Right kidney (tissue), 9 donors: ENCODE measurements around the gene WWC1.

ENCODE experiments used
- DNase-seq: peaks from one replicate; pipeline ENCODE4 v3.0.0-alpha.2; 2016
- long read RNA-seq, 8 donors: transcript quantifications; one replicate each; lab custom pipeline, GENCODE V29; 2026

Gene WWC1
- long read RNA-seq, donor 1, full-length matches to known transcripts: 10 of 10 reads
- long read RNA-seq, donor 1, partial matches to known transcripts: 0 of 10 reads
- long read RNA-seq, donor 1, other reads (novel, unspliced or antisense): 0 of 10 reads
- long read RNA-seq, donor 2, transcript WWC1-205 (2 exons, 543 nt): major isoform, 5 of 24 reads
- long read RNA-seq, donor 2, partial matches to known transcripts: 18 of 24 reads
- long read RNA-seq, donor 2, other reads (novel, unspliced or antisense): 0 of 24 reads
- long read RNA-seq, donor 3, transcript WWC1-205 (2 exons, 543 nt): major isoform, 6 of 6 reads
- long read RNA-seq, donor 3, partial matches to known transcripts: 0 of 6 reads
- long read RNA-seq, donor 3, other reads (novel, unspliced or antisense): 0 of 6 reads
- long read RNA-seq, donor 4, full-length matches to known transcripts: 8 of 23 reads
- long read RNA-seq, donor 4, partial matches to known transcripts: 15 of 23 reads
- long read RNA-seq, donor 4, other reads (novel, unspliced or antisense): 0 of 23 reads
- long read RNA-seq, donor 5, full-length matches to known transcripts: 17 of 17 reads
- long read RNA-seq, donor 5, partial matches to known transcripts: 0 of 17 reads
- long read RNA-seq, donor 5, other reads (novel, unspliced or antisense): 0 of 17 reads
- long read RNA-seq, donor 6, transcript WWC1-205 (2 exons, 543 nt): major isoform, 9 of 9 reads
- long read RNA-seq, donor 6, partial matches to known transcripts: 0 of 9 reads
- long read RNA-seq, donor 6, other reads (novel, unspliced or antisense): 0 of 9 reads
- long read RNA-seq, donor 7, transcript WWC1-205 (2 exons, 543 nt): major isoform, 9 of 33 reads
- long read RNA-seq, donor 7, partial matches to known transcripts: 21 of 33 reads
- long read RNA-seq, donor 7, other reads (novel, unspliced or antisense): 0 of 33 reads
- long read RNA-seq, donor 8, full-length matches to known transcripts: 10 of 10 reads
- long read RNA-seq, donor 8, partial matches to known transcripts: 0 of 10 reads
- long read RNA-seq, donor 8, other reads (novel, unspliced or antisense): 0 of 10 reads

DNA sequence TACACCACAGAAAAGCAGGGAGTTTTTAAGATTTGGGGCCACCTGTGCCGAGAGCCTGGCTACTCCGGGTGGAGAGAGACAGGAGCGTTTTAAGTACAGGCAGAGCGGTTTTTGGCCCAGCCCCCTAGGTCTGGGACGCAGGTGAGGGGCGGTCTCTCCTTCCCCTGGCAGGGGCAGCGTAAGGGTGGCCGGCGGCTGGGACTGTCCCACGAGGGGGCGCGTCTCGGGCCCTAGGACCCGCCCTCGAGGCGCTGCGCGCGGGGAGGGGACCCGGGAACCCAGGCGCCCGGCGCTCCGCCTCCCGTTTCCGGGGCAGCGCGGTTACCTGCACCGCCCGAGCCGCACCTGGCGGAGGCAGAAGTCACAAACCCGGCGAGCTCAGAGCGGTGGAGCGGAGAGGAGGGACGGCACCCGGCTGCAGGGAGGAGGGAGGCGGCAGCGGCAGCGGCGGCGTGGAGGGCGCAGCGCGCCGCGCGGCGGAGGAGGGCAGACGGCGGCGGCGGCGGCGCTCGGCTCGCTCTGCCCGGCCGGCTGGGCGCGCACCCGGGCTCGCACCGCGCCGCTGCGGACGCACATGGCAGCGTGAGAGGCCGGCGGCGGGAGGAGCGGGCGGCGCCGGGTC, at the start of gene WWC1:
TSS of gene WWC1 (plus strand) at position 304 of the 622 bp plus-strand sequence. CDS start 508 bp downstream, outside the sequence.
- DNase-seq: peak; percentile 88

DNA sequence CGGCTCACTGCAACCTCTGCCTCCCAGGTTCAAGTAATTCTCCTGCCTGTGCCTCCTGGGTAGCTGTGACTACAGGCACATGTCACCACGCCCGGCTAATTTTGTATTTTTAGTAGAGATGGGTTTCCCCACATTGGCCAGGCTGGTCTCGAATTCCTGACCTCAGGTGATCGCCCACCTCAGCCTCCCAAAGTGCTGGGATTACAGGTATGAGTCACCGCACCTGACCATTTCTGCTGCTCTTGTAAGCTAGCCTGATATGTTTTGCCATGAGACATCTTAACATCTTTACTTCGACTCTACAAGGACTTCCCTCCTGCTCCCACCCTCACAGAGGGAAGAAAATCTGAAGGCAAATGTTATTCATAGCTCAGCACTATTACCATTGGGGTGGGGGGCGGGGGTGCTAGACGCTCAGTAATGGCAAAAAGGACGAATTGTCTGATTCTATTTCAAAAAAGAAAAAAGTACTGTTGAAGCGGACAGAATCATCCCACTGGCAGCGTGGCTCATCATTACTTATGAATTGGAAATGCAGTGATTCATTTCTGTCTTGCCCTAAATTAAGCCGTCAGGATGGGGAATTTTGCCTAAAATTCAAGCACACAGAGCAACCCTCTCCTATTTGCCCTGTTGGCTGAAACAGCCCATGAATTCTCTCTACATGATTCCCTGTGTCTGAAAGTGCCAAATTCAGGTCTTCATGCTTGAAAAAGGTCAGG, 46.4 kb upstream of the WWC1 start:
- DNase-seq: no peak

DNA sequence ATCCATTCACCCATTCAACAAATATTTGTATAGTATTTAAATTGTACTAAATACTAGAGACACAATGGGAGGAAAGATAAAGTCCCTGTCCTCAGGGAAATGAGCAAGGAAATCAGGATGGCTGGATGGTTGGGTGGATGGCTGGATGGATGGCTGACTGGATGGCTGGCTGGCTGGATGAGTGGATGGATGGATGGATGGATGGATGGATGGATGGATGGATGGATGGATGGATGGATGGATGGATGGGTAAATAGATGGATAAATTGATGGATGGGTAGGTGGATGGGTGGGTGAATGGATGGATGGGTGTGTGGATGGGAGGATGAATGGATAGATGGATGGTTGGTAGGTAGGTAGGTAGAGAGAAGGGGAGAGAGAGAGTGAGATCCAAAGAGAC, 41.5 kb upstream of the WWC1 start:
- DNase-seq: no peak

DNA sequence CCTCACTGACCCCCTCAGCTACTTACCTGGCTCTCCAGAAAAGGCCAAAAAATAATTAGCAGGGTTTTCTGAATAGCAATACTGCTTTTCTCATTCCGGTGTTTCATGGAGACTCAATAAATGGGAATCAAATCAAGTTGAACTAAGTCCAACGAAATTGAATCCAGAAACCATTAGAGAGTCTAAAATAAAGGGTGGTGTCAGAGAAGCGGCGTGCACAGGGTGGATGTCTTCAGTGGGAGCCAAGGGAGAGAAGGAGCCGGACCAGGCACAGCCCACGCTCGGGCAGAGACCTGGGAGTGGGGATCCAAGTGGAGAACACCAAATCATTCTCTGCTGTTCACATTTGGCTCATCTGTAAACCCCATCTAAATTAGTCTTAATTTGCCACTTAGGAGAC, 40.2 kb upstream of the WWC1 start:
- no peak for DNase-seq

DNA sequence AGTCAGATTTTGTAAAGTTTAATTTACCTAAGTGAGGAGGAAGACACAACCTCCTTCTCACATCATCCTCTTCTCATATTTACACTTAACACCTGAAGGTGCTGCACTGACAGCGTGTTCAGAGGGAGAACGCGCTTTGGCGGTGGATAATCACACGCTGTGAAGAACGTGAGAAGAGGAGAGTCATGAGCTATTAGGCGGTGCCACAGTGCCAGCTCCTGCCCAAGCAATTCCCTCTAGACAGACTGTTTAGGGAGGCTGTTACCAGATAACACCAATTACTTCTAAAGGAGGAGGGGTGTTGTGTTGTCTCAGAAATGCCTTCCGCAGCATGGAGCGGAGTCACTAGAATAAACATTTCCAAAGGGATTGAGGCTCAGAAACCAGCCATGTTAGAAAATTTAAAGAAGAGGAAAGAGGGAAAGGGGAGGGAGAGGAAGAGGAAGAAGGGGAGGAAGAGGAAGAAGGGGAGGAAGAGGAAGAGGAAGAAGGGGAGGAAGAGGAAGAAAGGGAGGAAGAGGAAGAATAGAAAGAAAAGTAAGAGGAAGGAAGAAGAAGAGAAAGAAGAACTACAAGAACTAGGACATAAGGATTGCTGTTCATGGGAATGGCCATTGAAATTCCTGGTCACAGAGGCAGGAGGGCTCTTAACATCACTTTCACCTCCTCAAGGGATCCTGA, 37.3 kb upstream of the WWC1 start:
- DNase-seq: no peak

DNA sequence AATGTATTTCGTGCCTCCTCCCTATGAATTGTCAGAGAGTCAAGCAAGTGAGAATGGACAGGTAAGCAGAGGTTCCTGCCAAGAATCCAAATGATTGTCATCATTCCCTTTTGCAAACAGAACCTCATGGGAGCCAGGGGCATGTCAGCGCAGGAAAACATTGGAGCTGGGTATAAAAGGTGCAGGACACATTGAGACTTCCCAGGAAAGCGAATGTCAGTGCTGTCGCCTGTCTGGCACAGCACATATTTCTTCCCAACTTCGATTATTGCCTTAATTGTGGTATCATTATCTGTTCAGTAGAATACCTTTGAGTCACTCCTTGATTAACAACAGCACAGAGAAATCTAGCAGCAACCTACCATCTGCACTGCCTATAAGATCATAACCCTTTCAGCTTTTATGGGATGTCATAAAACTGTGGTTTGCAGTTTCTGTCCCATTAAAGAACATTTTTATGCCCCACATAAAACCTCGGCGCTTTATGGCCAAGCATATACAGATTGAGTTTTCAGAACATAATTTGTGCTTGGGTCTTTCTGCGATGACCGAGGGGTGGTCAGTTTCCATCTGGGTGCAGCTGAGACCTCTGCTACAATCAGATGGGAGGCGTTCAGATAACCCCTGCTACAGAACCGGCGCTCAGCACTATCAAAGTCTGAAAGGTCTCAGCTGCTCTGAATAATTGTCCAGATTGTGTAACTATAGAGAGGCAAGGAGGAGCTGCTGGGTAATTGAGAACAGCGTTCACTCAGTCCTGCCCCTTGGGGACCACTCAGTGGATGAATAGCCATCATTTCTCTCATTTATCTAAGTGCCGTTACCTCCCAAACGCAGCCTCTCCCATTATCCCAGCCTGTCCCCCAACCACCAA, 30.9 kb upstream of the WWC1 start:
- DNase-seq: peak; percentile 44

DNA sequence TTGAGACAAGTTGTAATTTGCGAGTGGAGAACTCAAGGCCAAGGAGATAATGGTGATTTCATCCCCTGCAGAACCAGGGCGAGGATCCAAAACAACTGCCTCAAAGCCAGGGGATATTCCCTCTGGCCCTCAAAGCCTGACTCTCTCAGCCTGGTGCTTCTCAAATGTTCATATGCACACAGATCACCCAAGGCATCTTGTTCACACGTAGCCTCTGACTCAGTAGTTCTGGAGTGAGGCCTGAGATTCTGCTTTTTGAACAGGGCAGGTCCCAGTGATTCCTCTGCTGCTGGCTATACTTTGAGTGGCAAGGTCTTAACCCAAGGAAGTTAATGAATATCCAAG, 30.2 kb upstream of the WWC1 start:
- no peak for DNase-seq

DNA sequence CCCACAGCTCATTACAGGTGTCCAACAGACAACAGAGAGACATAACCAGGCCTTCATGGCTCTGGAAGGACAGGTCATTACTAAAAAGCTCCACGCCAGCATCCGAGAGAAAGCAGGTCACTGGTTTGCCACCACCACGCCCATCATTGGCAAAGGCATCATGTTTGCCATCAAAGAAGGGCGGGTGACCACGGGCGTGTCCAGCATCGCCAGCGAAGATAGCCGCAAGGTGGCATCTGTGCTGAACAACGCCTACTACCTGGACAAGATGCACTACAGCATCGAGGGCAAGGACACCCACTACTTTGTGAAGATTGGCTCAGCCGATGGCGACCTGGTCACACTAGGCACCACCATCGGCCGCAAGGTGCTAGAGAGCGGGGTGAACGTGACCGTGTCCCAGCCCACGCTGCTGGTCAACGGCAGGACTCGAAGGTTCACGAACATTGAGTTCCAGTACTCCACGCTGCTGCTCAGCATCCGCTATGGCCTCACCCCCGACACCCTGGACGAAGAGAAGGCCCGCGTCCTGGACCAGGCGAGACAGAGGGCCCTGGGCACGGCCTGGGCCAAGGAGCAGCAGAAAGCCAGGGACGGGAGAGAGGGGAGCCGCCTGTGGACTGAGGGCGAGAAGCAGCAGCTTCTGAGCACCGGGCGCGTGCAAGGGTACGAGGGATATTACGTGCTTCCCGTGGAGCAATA, 29.3 kb upstream of the WWC1 start:
- DNase-seq: no peak

DNA sequence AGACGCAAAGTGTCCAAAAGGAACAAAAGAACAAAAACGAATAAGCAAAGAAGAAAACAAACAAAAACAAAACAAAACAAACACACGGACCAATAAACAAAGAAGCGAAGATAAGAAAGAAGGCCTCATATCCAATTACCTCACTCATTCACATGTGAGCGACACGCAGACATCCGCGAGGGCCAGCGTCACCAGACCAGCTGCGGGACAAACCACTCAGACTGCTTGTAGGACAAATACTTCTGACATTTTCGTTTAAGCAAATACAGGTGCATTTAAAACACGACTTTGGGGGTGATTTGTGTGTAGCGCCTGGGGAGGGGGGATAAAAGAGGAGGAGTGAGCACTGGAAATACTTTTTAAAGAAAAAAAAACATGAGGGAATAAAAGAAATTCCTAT, 28.3 kb upstream of the WWC1 start:
- no peak for DNase-seq

DNA sequence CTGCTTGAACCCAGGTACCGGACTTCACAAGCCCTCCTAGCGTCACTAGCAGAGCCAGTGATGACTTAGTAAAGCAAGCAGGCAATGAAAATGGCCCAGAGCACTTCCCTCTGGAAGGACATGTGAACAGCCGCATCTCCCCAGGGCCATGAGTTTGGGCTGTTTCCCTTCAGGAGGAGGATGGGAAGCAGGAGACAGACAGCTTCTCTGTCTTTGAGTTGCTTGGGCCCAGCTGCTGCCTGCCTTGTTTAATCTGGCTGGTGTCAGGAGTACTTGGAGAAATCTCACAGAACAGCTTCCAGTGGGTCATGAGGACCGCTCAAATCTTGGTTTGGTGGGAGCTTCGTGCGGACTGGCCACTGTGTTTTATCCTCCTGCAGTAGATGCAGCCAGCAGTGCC, 25.4 kb upstream of the WWC1 start:
- no peak for DNase-seq

DNA sequence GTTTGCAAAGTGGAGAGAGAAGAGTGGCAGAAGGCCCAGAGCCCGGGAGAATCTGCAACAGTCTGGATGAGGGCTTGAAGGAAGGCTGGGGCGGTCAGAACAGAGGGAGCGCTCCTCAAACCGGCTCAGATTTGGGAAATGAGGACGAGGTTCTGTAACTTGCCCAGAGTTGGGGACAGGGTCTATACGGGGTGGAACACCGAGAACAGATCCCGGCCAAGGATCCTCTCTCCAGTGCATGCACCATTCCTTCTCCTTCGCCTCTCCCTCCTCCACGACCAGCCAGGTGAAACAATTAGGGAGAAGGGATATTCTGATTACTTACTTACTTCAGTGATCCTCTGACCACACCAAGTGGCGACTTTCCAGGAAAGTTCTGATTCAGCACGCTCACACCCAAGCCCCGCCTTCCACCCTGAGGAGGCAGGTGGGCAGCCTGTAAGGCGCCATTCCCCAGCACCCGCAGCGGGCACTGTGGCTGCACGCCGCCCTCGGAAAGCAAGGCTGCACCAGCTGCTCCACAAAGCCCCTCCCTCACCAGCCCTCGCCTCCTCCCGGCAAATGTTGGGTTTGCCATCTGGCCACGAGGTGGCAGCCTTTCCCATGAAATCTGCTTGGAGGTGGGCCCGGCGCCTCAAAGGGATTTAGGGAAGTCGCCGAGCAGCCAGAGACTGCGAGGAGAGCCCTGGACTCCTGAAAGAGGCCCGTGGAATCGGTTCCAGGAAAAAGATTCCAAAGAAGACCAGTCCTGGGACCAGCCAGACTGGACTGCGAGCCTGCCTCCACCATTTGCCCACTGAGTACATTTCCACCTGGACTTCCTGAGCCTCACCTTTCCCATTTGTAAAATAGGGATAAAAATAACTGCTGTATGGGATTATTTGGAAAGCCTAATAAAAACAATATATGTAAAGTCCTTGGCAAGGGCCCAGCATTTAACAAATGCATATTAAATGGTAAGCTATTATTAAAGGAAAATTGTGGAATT, 22.2 kb upstream of the WWC1 start:
- peak; percentile 86 for DNase-seq

DNA sequence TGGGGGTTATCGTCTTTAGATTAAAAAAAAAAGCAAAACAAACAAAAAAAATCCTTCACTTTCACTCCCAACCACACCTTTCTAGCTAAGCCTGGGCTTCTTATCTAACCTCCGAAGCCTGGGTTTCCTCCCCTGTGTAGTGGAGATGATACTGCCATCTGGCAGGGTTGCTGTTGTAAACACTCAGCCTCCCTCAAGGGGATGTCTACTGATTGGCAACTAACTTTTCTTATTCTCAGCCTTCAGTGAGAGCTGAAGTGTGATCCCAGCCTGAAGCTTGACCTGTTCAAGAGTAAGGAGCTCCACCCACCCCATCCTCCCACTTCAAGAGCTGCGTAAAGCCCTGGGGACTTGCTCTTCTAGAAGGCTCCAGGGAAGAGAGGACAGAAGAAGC, 21.5 kb upstream of the WWC1 start:
- DNase-seq: no peak

DNA sequence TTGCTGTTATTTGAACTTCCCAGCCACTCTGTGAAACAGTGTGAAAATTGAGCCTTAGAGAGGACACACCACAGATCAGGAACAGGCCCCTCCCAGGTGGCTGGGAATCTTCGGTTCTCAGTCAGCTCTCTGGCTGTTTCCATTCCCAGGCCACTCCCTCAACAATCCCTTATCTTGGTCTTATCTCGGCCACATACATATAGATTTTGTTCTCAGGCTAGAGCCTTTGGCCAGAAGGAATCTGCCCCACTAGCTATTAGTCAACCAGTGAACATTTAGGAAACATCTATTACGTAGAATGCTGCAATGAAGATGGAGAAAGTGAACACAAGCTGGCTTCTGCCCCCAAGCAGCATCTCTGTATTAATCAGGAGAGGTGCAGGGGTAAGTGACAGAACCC, 21.0 kb upstream of the WWC1 start:
- no peak for DNase-seq

DNA sequence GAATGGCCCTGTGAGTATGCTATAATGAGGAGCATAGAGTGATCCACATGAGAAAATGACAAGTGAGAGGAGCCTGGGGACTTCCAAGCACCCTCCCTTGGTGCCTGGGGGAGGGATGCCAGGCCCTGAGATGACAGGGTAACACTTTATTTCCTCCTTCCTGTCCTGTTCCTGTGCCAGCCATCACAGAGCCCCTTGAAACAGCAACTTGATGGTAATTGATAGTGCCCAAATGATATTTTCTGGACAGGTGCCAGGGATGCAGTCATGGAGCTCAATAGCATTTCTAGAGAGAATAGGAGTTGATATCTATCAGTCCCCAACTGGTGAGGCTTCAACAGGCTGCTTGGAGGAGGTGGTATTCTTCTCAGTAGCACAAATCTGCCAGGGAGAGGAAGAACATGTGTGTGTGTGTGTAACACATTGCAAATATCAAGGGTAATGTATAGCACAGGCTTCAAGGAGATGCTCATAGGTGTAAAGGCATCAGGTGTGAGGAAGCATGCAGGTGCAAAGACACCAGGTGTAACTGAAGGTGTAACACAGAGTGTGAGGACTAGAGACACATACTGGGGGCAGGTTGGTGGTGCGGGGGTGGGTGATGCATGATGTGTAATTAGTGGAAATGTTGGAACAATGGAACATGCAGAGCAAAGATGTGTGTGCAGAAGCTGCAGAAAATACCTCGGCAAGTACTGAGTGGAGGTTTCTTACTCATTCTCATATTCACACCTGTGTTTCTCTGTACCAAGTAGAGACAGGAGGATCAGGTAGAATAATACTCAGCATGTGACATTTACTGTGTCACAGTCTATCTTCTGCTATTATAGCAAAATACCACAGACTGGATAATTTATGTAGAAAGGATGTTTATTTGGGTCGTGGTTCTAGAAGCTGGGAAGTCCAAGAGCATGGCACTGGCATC, 18.1 kb upstream of the WWC1 start:
- no peak for DNase-seq

DNA sequence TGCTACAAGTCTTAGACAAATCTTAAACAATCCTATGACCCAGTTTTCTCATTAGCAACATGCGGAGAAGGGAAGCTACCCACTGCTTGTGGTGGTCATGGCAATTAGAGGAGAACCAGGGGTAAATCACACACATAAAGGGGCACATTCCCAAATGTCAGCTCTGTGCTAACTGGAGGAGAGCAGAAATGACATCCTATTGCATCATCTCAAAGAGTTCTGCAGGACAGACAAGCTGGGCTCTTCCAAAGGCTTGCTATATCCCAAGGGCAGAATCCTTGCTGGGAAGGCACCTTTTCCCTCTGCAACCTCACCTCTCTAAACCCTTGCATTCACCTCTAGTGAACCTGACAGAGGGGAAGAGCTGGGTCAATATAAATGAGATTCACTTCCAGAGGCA, 17.0 kb upstream of the WWC1 start:
- DNase-seq: no peak

DNA sequence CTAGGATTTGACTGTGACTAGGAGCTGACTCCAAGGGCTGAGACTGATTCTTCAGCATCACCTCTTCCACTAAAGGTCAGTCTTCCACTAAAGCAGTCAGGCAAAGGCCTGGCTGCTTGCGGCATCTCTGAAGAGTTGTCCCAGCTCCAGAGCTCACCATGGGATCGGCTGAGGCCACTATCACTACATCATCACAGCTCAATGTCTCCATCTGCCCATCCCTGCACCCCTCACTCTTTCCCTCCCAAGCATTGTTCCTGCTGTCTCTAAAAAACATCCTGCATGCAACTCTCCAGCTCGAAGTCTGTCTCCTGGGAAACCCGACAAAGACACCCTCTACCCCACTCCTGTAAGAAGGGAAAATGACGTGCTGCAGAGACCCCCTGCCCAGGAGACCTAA, 15.5 kb upstream of the WWC1 start:
- DNase-seq: no peak

DNA sequence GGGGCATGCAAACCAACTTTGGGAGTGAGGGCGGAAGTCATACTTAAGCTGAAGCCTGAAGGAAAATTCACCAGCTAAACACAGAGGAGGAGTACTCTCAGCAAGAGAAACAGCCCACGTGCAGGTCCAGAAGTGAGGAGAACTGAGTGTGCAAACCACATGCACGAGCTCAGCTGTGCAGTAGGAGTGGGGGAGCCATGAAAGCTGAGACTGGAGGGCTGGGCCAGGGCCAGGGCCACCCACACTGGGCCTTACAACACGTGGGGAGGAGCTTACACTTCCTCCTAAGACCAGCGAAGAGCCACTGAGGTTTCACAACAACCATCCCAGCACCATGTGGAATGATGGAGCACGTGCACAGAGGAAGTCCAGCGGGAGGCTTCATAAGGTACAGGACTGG, 9.3 kb upstream of the WWC1 start:
- no peak for DNase-seq
